Uterus (tissue), 4 donors: Measurements from ENCODE around the gene ISG15. TPM values are rescaled to one million over a fixed set of nuclear protein-coding genes. Genes with fewer than 3 reads are reported as not detected.
A peak's percentile ranks its signal among the peaks of the same experiment; 100 is the strongest.

ENCODE experiments used
- DNase-seq, 2 donors: peaks; one replicate each; pipeline ENCODE4 v3.0.0-alpha.2; 2019 to 2020
- H3K27ac ChIP-seq, 2 donors: fragments of 200-600 bp; sonication (generic); 1 replicate in 1 of 2; 2 replicates in 1 of 2; pipeline ENCODE4 v1.5.1; 2016 to 2018
- H3K27me3 ChIP-seq, 2 donors: fragments of 200-600 bp; sonication (generic); one replicate each; pipeline ENCODE4 v1.5.1; 2018 to 2019; ENCODE audit warnings: control low read depth in 1 of 2
- H3K36me3 ChIP-seq, 2 donors: fragments of 200-600 bp; sonication (generic); one replicate each; pipeline ENCODE4 v1.5.1; 2019; ENCODE audit warnings: control low read depth in 1 of 2
- H3K4me1 ChIP-seq, 2 donors: fragments of 200-600 bp; sonication (generic); one replicate each; pipeline ENCODE4 v1.5.1; 2018 to 2019; ENCODE audit warnings: control low read depth in 1 of 2
- H3K4me3 ChIP-seq, 2 donors: fragments of 200-600 bp; sonication (generic); 1 replicate in 1 of 2; 2 replicates in 1 of 2; pipeline ENCODE4 v1.5.1; 2018 to 2019; ENCODE audit warnings: mild to moderate bottlenecking in 1 of 2
- H3K9me3 ChIP-seq, 2 donors: fragments of 200-600 bp; sonication (generic); one replicate each; pipeline ENCODE4 v1.5.1; 2019; ENCODE audit warnings: control low read depth in 1 of 2
- POLR2A ChIP-seq, 2 donors: fragments of 450-650 bp; IDR thresholded peaks; one replicate each; pipeline ENCODE4 v1.6.1; 2016; ENCODE audit warnings: antibody characterized with exemption in 2 of 2, mild to moderate bottlenecking in 1 of 2, moderate library complexity in 1 of 2
- intact Hi-C: fragments of 100-400 bp; cut with DNase I; formaldehyde crosslinking; loops from one replicate; pipeline ENCODE4 v1.15.1; 2023; ENCODE audit warnings: low total_unique reads
- total RNA-seq, 4 donors: library from RNA; depleted of rRNA in 3 of 4; stranded (reverse); fragments of >200 nt in 3 of 4; gene quantifications; one replicate each; pipeline versions ENCODE4 v1.1.0 to v1.2.4, GENCODE V29; 2014 to 2023
- TF ChIP-seq, protein P1 (sequence below), 4 experiments: fragments of 200-600 bp in 2 of 4; fragments of 450-650 bp in 2 of 4; sonication (generic) in 2 of 4; IDR thresholded peaks; one replicate each; pipeline ENCODE4 v1.5.1; 2016 to 2019; ENCODE audit warnings: antibody characterized with exemption in 4 of 4, mild to moderate bottlenecking in 2 of 4, moderate library complexity in 1 of 4
- donor health status: DM: yes; HTN: yes; CAD: no.

Gene ISG15
- total RNA-seq, 4 donors from 2014 or later: 1.8 to 27.2 (median 15.2) TPM

DNA sequence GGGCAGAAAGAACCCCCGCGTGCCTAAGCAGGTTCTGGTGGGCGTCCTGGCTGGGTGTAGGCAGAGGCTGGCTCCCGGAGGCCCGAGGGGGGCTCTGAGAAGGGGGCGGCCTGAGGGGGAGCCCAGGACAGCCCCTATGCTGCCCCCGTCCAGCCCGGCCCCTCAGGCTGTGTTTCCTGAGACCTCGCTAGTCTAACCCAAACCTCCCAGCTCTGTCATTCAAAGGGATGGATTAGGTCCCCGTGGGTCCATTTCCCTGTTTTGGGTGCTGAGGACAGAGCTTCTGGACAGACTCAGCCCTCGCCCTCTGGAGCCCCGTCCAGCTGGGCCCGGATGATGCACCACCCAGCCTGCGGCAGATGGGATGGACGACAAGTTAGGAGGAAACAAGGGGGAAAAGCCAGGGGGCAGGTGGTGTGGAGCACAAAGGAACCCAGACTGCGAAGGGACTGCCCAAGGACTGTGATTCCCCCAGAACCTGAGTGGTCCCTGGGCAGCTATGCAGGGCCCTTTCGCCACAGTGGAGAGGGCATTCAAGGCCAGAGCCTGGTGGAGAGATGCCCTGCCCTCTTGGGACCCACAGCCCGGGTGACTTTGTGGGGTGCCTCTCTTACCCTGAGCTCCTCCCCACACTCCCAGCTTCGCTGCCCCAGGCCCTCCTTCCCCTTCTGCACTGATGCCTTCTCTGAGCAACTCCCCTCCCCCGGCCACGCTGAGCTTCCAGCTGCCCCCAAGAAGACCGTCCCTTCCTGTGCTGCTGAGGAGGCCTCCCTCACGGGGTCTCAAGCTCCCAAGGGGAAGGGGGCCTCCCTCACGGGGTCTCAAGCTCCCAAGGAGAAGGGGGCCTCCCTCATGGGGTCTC is 16.2 kb upstream of the ISG15 start:
- DNase-seq: no peak
- intact Hi-C loops: no loop called here
- no peaks in the 10 kb centered on the region for H3K36me3 ChIP-seq
- peaks cover 0 to 4% of the 10 kb centered on the region in 2 donors for H3K27me3 ChIP-seq
- TF ChIP-seq, protein P1, sequence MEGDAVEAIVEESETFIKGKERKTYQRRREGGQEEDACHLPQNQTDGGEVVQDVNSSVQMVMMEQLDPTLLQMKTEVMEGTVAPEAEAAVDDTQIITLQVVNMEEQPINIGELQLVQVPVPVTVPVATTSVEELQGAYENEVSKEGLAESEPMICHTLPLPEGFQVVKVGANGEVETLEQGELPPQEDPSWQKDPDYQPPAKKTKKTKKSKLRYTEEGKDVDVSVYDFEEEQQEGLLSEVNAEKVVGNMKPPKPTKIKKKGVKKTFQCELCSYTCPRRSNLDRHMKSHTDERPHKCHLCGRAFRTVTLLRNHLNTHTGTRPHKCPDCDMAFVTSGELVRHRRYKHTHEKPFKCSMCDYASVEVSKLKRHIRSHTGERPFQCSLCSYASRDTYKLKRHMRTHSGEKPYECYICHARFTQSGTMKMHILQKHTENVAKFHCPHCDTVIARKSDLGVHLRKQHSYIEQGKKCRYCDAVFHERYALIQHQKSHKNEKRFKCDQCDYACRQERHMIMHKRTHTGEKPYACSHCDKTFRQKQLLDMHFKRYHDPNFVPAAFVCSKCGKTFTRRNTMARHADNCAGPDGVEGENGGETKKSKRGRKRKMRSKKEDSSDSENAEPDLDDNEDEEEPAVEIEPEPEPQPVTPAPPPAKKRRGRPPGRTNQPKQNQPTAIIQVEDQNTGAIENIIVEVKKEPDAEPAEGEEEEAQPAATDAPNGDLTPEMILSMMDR (IDR thresholded peaks at IDR 0.05): no peak
- TF ChIP-seq POLR2A (IDR thresholded peaks at IDR 0.05): no peak
- no peak overlapping the region for H3K27ac ChIP-seq
- no peak overlapping the region for H3K4me3 ChIP-seq
- no peaks in the 10 kb centered on the region for H3K4me1 ChIP-seq
- no peaks in the 10 kb centered on the region for H3K9me3 ChIP-seq

DNA sequence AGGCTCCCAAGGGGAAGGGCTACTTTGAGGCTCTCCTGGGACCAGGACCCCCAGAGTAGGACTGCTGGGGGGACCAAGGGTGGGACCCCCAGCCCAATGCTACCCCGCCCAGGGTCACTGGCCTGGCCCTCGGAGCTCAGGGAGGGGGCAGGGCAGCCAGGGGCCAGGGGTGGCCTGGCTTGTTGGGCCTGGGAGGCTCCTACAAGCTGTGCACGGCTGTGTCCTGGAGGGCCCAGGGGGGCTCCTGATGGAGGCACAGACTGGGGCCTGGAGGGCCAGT is 15.6 kb upstream of the ISG15 start:
- Histone ChIP-seq H3K4me1 (no peaks in the 10 kb centered on the region), H3K4me3 (no peak overlapping the region), H3K27me3 (peaks cover 0 to 4% of the 10 kb centered on the region in 2 donors), H3K27ac (no peak overlapping the region), H3K36me3 (no peaks in the 10 kb centered on the region), H3K9me3 (no peaks in the 10 kb centered on the region)
- DNase-seq: no peak
- TF ChIP-seq, protein P1 (IDR thresholded peaks at IDR 0.05): no peak
- TF ChIP-seq POLR2A (IDR thresholded peaks at IDR 0.05): no peak
- intact Hi-C loops: no loop called here

DNA sequence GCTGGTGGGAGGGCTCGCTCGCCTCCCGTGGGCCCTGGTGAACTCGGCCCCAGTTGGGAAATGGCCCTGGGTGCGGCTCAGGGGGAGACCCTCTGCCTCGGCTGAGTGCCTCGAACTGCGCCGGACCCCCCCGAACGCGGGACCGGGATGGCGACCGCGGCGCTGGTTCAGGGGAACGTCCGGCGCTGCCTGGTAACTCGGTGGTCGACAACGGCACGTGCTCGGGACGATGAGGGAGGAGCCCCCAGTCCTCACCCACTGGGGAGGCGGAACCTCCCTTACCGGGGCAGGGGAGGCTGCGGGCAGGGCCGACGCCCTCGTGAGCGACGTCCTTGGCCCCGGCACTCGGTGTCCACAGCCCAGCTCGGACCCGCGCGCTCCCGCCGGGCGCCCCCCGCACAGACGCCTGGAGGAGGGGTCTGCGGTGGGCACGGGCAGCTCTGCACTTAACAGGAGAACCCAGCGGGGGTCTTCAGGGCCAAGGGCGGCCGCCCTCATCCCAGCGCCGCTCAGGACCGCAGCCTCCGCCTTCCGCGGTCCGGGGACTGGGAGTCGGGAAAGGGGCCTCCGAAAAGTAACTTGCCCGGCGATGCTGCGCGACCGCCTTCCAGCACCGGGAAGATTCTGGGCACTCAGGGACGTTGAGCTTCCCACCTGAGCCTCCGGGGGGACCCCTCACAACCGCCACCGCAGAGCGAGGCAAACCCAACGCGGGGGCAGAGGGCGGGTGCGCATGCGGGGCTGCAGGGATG is 15.1 kb upstream of the ISG15 start:
- peak overlapping the region in 1 of 2 donors; percentile 53 for H3K4me3 ChIP-seq
- no peaks in the 10 kb centered on the region for H3K36me3 ChIP-seq
- peak in 1 of 2 donors; percentile 17 for DNase-seq
- peak overlapping the region; percentile 93 to 94 for H3K27ac ChIP-seq
- H3K9me3 ChIP-seq: no peaks in the 10 kb centered on the region
- intact Hi-C loops: no loop called here
- TF ChIP-seq, protein P1 (IDR thresholded peaks at IDR 0.05): no peak
- no peaks in the 10 kb centered on the region for H3K4me1 ChIP-seq
- peaks cover 0 to 4% of the 10 kb centered on the region in 2 donors for H3K27me3 ChIP-seq

DNA sequence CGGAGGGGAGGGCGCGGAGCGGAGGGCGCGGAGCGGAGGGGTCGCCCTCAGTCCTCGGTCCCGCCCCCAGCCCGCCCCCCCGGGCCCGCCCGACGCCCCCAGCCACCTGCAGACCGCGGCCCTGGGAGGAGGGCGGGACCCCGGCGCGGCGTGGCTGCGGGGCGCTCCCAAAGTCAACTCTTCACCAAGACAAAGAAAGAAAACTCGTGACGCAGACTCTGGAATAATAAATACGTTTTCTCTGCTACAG is 14.6 kb upstream of the ISG15 start:
- no peaks in the 10 kb centered on the region for H3K9me3 ChIP-seq
- no peak for TF ChIP-seq POLR2A (IDR thresholded peaks at IDR 0.05)
- TF ChIP-seq, protein P1 (IDR thresholded peaks at IDR 0.05): no peak

DNA sequence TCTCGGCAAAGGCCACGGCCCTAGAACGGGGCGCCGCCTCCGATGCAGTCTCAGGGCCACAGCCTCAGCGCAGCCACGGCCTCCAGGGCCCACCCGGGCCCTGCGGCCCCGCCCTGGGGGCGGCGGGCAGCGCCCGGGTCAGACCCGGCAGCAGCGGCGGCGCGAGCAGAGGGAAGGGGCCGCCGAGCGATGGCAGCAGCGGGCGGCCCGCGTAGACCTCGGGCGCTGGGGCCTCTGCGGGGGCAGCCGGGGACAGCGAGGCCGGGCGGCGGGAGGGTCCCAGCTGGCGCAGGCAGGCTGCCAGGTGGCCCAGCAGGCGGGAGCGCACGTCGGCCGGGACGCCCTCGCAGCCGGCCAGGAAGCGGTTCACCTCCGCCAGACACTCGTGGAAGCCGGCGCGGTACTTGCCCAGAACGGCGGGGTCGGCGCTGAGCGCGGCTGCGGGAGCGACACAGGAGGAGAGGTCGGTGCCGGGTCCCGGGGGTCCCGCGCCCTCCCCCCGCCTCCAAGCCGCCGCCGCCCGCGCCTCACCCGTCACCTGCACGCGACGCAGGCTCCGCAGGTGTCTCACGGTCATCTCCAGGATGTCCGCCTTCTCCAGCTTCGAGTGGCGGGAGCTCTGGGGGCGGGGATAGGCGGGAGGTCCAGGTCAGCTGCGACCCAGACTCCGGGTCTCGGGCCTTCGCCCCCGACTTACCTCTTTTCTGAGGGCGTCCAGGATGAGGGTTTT is 14.1 kb upstream of the ISG15 start:
- H3K27me3 ChIP-seq: peaks cover 0 to 4% of the 10 kb centered on the region in 2 donors
- peak in 1 of 2 donors; percentile 24 for TF ChIP-seq POLR2A (IDR thresholded peaks at IDR 0.05)
- TF ChIP-seq, protein P1 (IDR thresholded peaks at IDR 0.05): peak in 1 of 4 experiments; percentile 8
- H3K4me1 ChIP-seq: no peaks in the 10 kb centered on the region
- H3K9me3 ChIP-seq: no peaks in the 10 kb centered on the region
- intact Hi-C loops: no loop called here
- peak; percentile 26 to 30 for DNase-seq
- H3K27ac ChIP-seq: peak overlapping the region; percentile 93 to 94
- H3K36me3 ChIP-seq: no peaks in the 10 kb centered on the region
- peak overlapping the region; percentile 53 to 60 for H3K4me3 ChIP-seq

More for the DNA sequence above, 14.6 kb upstream of the ISG15 start:
- intact Hi-C loops: no loop called here
- Histone ChIP-seq H3K27ac (peak overlapping the region; percentile 93 to 94), H3K36me3 (no peaks in the 10 kb centered on the region), H3K4me3 (peak overlapping the region; percentile 53 to 60), H3K4me1 (no peaks in the 10 kb centered on the region), H3K27me3 (peaks cover 0 to 4% of the 10 kb centered on the region in 2 donors)
- DNase-seq: no peak
